SK-MEL-5 (cell line): ENCODE data around the gene SHISA6. TPM values are rescaled to one million over a fixed set of nuclear protein-coding genes. Genes with fewer than 3 reads are reported as not detected.
A peak's percentile ranks its signal among the peaks of the same experiment; 100 is the strongest.

Experiments used
- DNase-seq: peaks from one replicate; pipeline ENCODE4 v3.0.0-alpha.2; 2016; ENCODE audit warnings: low read depth, low spot score
- in situ Hi-C: cut with HindIII; loops from 2 replicates; pipeline ENCODE4 v1.10.0; 2016; ENCODE audit warnings: low sequenced_read_pairs, high pct_unique_total_duplicates, low pct_unique_long_range_greater_than_20kb
- total RNA-seq: library from RNA; depleted of rRNA; stranded (reverse); fragments of >200 nt; shearing (Covaris generic); gene quantifications from 2 replicates; pipeline ENCODE4 v1.2.3, GENCODE V29; 2014

SHISA6 gene
- total RNA-seq, 1 experiment from 2014 or later = not detected

- in situ Hi-C loops = no loop called here
- no peak for DNase-seq
Measured at GRCh38 chr17:11564589-11565380, 323.8 kb downstream of the SHISA6 start.

GRCh38 chr17:11565591-11565990, 324.6 kb downstream of the SHISA6 start:
- no peak for DNase-seq
- in situ Hi-C loops = no loop called here

- DNase-seq = no peak
- in situ Hi-C loops = no loop called here
Measured at GRCh38 chr17:11578998-11579397, 338.0 kb downstream of the SHISA6 start.

GRCh38 chr17:11580677-11581076, 339.7 kb downstream of the SHISA6 start:
- no peak for DNase-seq
- in situ Hi-C loops = no loop called here

GRCh38 chr17:11582217-11582616, 341.2 kb downstream of the SHISA6 start:
- in situ Hi-C loops = no loop called here
- no peak for DNase-seq

GRCh38 chr17:11583306-11583992, 342.4 kb downstream of the SHISA6 start:
- in situ Hi-C loops = no loop called here

GRCh38 chr17:11589716-11590115, 348.7 kb downstream of the SHISA6 start:
- in situ Hi-C loops = no loop called here
- no peak for DNase-seq

More at GRCh38 chr17:11583306-11583992, 342.4 kb downstream of the SHISA6 start:
- no peak for DNase-seq

GRCh38 chr17:11598274-11599221, 357.5 kb downstream of the SHISA6 start, which contains the start of gene DNAH9:
DNAH9 (plus strand) TSS chr17:11598470; CDS start chr17:11598499, 29 bp downstream.
- DNase-seq = peak; percentile 93
- in situ Hi-C loops = no loop called here

GRCh38 chr17:11601661-11602060, 360.6 kb downstream of the SHISA6 start:
- DNase-seq = no peak
- in situ Hi-C loops = no loop called here

GRCh38 chr17:11608396-11608795, 367.4 kb downstream of the SHISA6 start:
- no peak for DNase-seq
- in situ Hi-C loops = no loop called here

- DNase-seq = no peak
- in situ Hi-C loops = no loop called here
Measured at GRCh38 chr17:11610999-11611566, 370.1 kb downstream of the SHISA6 start.

- no peak for DNase-seq
- in situ Hi-C loops = no loop called here
Measured at GRCh38 chr17:11612956-11613355, 371.9 kb downstream of the SHISA6 start.
